ENCODE measurements around the gene HGFAC. TPM values are rescaled to one million over a fixed set of nuclear protein-coding genes. Genes with fewer than 3 reads are reported as not detected.

The HGFAC gene
- total RNA-seq, 1 experiment from 2014 or later: 0.20 TPM

- Mint-ChIP-seq H3K4me3 (no peak overlapping the region), H3K9me3 (no peaks in the 10 kb centered on the region), H3K27me3 (ENCODE audit: low read depth) (no peaks in the 10 kb centered on the region), H3K4me1 (no peaks in the 10 kb centered on the region), H3K36me3 (no peaks in the 10 kb centered on the region), H3K27ac (no peak overlapping the region)
- TF ChIP-seq ZBTB21 (CRISPR knock-in tag; IDR thresholded peaks at IDR 0.05; ENCODE audit: borderline replicate concordance) (no peak), KAT7 (CRISPR knock-in tag; IDR thresholded peaks at IDR 0.05; ENCODE audit: borderline replicate concordance) (no peak), RORB (CRISPR knock-in tag; IDR thresholded peaks at IDR 0.05) (no peak), SMAD3 (CRISPR knock-in tag; IDR thresholded peaks at IDR 0.05; ENCODE audit: borderline replicate concordance) (no peak), HMGA2 (CRISPR knock-in tag; IDR thresholded peaks at IDR 0.05) (no peak), NFATC4 (CRISPR knock-in tag; IDR thresholded peaks at IDR 0.05) (no peak), FOXK1 (CRISPR knock-in tag; IDR thresholded peaks at IDR 0.05) (no peak), IRF2 (CRISPR knock-in tag; IDR thresholded peaks at IDR 0.05; ENCODE audit: borderline replicate concordance, low read depth) (no peak), ZNF425 (CRISPR knock-in tag; conservative IDR thresholded peaks at IDR 0.05) (no peak), TCF7 (CRISPR knock-in tag; IDR thresholded peaks at IDR 0.05; ENCODE audit: low read depth) (no peak), STAT6 (CRISPR knock-in tag; conservative IDR thresholded peaks at IDR 0.05; ENCODE audit: low read depth) (no peak), CBFB (CRISPR knock-in tag; IDR thresholded peaks at IDR 0.05; ENCODE audit: low read depth) (no peak), CREB1 (CRISPR knock-in tag; IDR thresholded peaks at IDR 0.05) (no peak), GABPB1 (CRISPR knock-in tag; IDR thresholded peaks at IDR 0.05) (no peak), E2F4 (CRISPR knock-in tag; IDR thresholded peaks at IDR 0.05; ENCODE audit: borderline replicate concordance, low read depth) (no peak), ZMAT4 (CRISPR knock-in tag; IDR thresholded peaks at IDR 0.05) (no peak), JAZF1 (CRISPR knock-in tag; IDR thresholded peaks at IDR 0.05) (no peak)
- TF ChIP-seq, protein P1, sequence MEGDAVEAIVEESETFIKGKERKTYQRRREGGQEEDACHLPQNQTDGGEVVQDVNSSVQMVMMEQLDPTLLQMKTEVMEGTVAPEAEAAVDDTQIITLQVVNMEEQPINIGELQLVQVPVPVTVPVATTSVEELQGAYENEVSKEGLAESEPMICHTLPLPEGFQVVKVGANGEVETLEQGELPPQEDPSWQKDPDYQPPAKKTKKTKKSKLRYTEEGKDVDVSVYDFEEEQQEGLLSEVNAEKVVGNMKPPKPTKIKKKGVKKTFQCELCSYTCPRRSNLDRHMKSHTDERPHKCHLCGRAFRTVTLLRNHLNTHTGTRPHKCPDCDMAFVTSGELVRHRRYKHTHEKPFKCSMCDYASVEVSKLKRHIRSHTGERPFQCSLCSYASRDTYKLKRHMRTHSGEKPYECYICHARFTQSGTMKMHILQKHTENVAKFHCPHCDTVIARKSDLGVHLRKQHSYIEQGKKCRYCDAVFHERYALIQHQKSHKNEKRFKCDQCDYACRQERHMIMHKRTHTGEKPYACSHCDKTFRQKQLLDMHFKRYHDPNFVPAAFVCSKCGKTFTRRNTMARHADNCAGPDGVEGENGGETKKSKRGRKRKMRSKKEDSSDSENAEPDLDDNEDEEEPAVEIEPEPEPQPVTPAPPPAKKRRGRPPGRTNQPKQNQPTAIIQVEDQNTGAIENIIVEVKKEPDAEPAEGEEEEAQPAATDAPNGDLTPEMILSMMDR (IDR thresholded peaks at IDR 0.05): no peak
- TF ChIP-seq, protein P2, sequence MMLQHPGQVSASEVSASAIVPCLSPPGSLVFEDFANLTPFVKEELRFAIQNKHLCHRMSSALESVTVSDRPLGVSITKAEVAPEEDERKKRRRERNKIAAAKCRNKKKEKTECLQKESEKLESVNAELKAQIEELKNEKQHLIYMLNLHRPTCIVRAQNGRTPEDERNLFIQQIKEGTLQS (CRISPR knock-in tag; conservative IDR thresholded peaks at IDR 0.05): no peak
- DNase-seq (ENCODE audit: low spot score) (no peak), ATAC-seq (no peak)
- ChIA-PET POLR2A (no interaction called here), CTCF (interaction anchor here (0.8 to 2.5 kb wide), 8 partner anchors 7 to 109 kb away, joined by 3 to 11 read pairs (median 5); no protein-coding TSS in a partner anchor)
Observed at GRCh38 chr4:3427706-3428446, 13.9 kb upstream of the HGFAC start.

Data from WTC11 (cell line).